HG03457 (cell line): ENCODE measurements around the gene CROCC2.

ENCODE experiments used
- ATAC-seq: cut with Tn5 transposase; IDR thresholded peaks from one replicate; pipeline ENCODE4 v1.9.1; 2021; ENCODE audit warnings: moderate number of reproducible peaks; ENCODE audit not compliant: unreplicated experiment

The CROCC2 gene

GRCh38 chr2:240983361-240983995 lies 77.3 kb downstream of the CROCC2 start:
- no peak for ATAC-seq

GRCh38 chr2:240983996-240984498 lies 77.9 kb downstream of the CROCC2 start:
- ATAC-seq = no peak

- ATAC-seq = no peak
Measured at GRCh38 chr2:240985881-240986786, 80.0 kb downstream of the CROCC2 start.

GRCh38 chr2:240986787-240987411 lies 80.8 kb downstream of the CROCC2 start:
- ATAC-seq = no peak

- no peak for ATAC-seq
Measured at GRCh38 chr2:240987588-240987987, 81.5 kb downstream of the CROCC2 start.

GRCh38 chr2:240988146-240988545 lies 82.0 kb downstream of the CROCC2 start:
- no peak for ATAC-seq

GRCh38 chr2:240988571-240989271 lies 82.6 kb downstream of the CROCC2 start:
- no peak for ATAC-seq

- ATAC-seq = no peak
Measured at GRCh38 chr2:240989451-240990265, 83.5 kb downstream of the CROCC2 start.

GRCh38 chr2:240990266-240990529 lies 84.1 kb downstream of the CROCC2 start:
- ATAC-seq = no peak

GRCh38 chr2:240990726-240991377 lies 84.7 kb downstream of the CROCC2 start:
- no peak for ATAC-seq

GRCh38 chr2:240991378-240992263 lies 85.5 kb downstream of the CROCC2 start:
- ATAC-seq = no peak

- no peak for ATAC-seq
Measured at GRCh38 chr2:240992572-240993291, 86.6 kb downstream of the CROCC2 start.

- no peak for ATAC-seq
Measured at GRCh38 chr2:240993446-240994170, 87.5 kb downstream of the CROCC2 start.

GRCh38 chr2:240994171-240994896 lies 88.2 kb downstream of the CROCC2 start:
- ATAC-seq = no peak

- ATAC-seq = no peak
Measured at GRCh38 chr2:240995041-240996021, 89.2 kb downstream of the CROCC2 start.
